Natural killer cell (primary cell): Measurements from ENCODE around the gene TRAF4. TPM values are rescaled to one million over a fixed set of nuclear protein-coding genes. Genes with fewer than 3 reads are reported as not detected.

ENCODE experiments used
- ATAC-seq, 3 donors: fragments of 150-1000 bp in 2 of 3; fragments of 200-7000 bp in 1 of 3; cut with Tn5 transposase; 1 replicate in 1 of 3; 2 replicates in 2 of 3; pipeline ENCODE4 v1.10.0; 2021; ENCODE audit warnings: mild to moderate bottlenecking in 2 of 3, moderate library complexity in 2 of 3
- DNase-seq, 2 donors: peaks; one replicate each; pipeline versions ENCODE4 v3.0.0 to v3.0.0-alpha.2; 2013 to 2021; ENCODE audit warnings: mixed read lengths in 1 of 2
- H3K27ac ChIP-seq: one replicate; pipeline ENCODE4 v1.5.1; 2013; ENCODE audit warnings: mild to moderate bottlenecking, low read length
- H3K27me3 ChIP-seq: one replicate; pipeline ENCODE4 v1.6.1; 2013; ENCODE audit warnings: low read length; ENCODE audit not compliant: control insufficient read depth, insufficient read depth
- H3K36me3 ChIP-seq: one replicate; pipeline ENCODE4 v1.6.1; 2013; ENCODE audit warnings: low read length; ENCODE audit not compliant: control insufficient read depth, insufficient read depth
- H3K4me1 ChIP-seq: one replicate; pipeline ENCODE4 v1.6.1; 2013; ENCODE audit warnings: low read length; ENCODE audit not compliant: control insufficient read depth, insufficient read depth
- H3K4me3 ChIP-seq: one replicate; pipeline ENCODE4 v1.5.1; 2013; ENCODE audit warnings: low read length
- H3K9me3 ChIP-seq: one replicate; pipeline ENCODE4 v1.6.1; 2013; ENCODE audit warnings: low read length; ENCODE audit not compliant: control insufficient read depth, insufficient read depth
- H3K27ac Mint-ChIP-seq, 2 donors: one replicate each; pipeline ENCODE4 v1.8.0; 2022; ENCODE audit warnings: mild to moderate bottlenecking in 2 of 2, mixed read lengths in 2 of 2, moderate library complexity in 1 of 2
- H3K27me3 Mint-ChIP-seq, 2 donors: one replicate each; pipeline ENCODE4 v1.8.0; 2022; ENCODE audit warnings: low read depth in 2 of 2, mixed read lengths in 2 of 2
- H3K36me3 Mint-ChIP-seq: one replicate; pipeline ENCODE4 v1.8.0; 2022; ENCODE audit warnings: mixed read lengths
- H3K4me1 Mint-ChIP-seq, 2 donors: one replicate each; pipeline ENCODE4 v1.8.0; 2022; ENCODE audit warnings: mixed read lengths in 2 of 2
- H3K4me3 Mint-ChIP-seq: one replicate; pipeline ENCODE4 v1.8.0; 2022; ENCODE audit warnings: mild to moderate bottlenecking, moderate library complexity, mixed read lengths
- H3K9me3 Mint-ChIP-seq, 2 donors: one replicate each; pipeline ENCODE4 v1.8.0; 2022; ENCODE audit warnings: mixed read lengths in 2 of 2
- CTCF ChIP-seq: fragments of 200-600 bp; IDR thresholded peaks from one replicate; pipeline ENCODE4 v1.8.0; 2022; ENCODE audit warnings: antibody characterized with exemption
- WGBS: methylation state at CpG from one replicate; pipeline ENCODE4 v1.1.7; 2013; ENCODE audit warnings: missing lambda C conversion rate; ENCODE audit not compliant: insufficient coverage; 5-methylcytosine and 5-hydroxymethylcytosine counted together
- intact Hi-C: fragments of 100-400 bp; cut with micrococcal nuclease; formaldehyde crosslinking; loops from one replicate; pipeline ENCODE4 v1.14.2; 2022
- total RNA-seq, 4 donors: library from RNA; stranded (reverse); fragments of 120-200 nt in 1 of 4; gene quantifications; one replicate each; pipeline versions ENCODE4 v1.2.3 to v1.2.4, GENCODE V29; 2013 to 2022

TRAF4 gene
- total RNA-seq, 3 donors from 2014 or later (not counting 1 experiment from before 2014, with no cell fraction given): 97.8 to 209 (median 122) TPM

GRCh38 chr17:28703552-28704218, 40.1 kb upstream of the TRAF4 start:
- intact Hi-C loops: no loop called here
- Mint-ChIP-seq H3K27me3 (no peaks in the 10 kb centered on the region), H3K36me3 (no peaks in the 10 kb centered on the region), H3K9me3 (no peaks in the 10 kb centered on the region), H3K27ac (peak overlapping the region in 1 of 2 donors; percentile 80), H3K4me1 (peaks cover 0 to 13% of the 10 kb centered on the region in 2 donors), H3K4me3 (no peak overlapping the region)
- Histone ChIP-seq H3K36me3 (peaks cover 42% of the 10 kb centered on the region), H3K27me3 (no peaks in the 10 kb centered on the region), H3K27ac (no peak overlapping the region), H3K4me1 (no peaks in the 10 kb centered on the region), H3K9me3 (no peaks in the 10 kb centered on the region), H3K4me3 (no peak overlapping the region)
- ATAC-seq (no peak), DNase-seq (no peak)
- WGBS: 97% methylated on average over 15 of the region's 16 CpGs
- TF ChIP-seq CTCF: no peak

GRCh38 chr17:28704219-28704858, 39.5 kb upstream of the TRAF4 start:
- no peak for DNase-seq
- no peak overlapping the region for H3K4me3 Mint-ChIP-seq
- H3K4me1 Mint-ChIP-seq: peaks cover 0 to 13% of the 10 kb centered on the region in 2 donors
- peaks cover 36% of the 10 kb centered on the region for H3K36me3 ChIP-seq
- peak overlapping the region in 1 of 2 donors; percentile 80 for H3K27ac Mint-ChIP-seq
- H3K9me3 Mint-ChIP-seq: no peaks in the 10 kb centered on the region
- no peak overlapping the region for H3K4me3 ChIP-seq
- WGBS: 97% methylated on average over 14 of the region's 14 CpGs
- H3K36me3 Mint-ChIP-seq: no peaks in the 10 kb centered on the region
- no peaks in the 10 kb centered on the region for H3K4me1 ChIP-seq
- no peak for TF ChIP-seq CTCF
- H3K27ac ChIP-seq: no peak overlapping the region
- H3K27me3 ChIP-seq: no peaks in the 10 kb centered on the region
- intact Hi-C loops: no loop called here
- no peak for ATAC-seq
- H3K9me3 ChIP-seq: no peaks in the 10 kb centered on the region
- no peaks in the 10 kb centered on the region for H3K27me3 Mint-ChIP-seq

GRCh38 chr17:28705074-28705659, 38.6 kb upstream of the TRAF4 start:
- Histone ChIP-seq H3K4me1 (no peaks in the 10 kb centered on the region), H3K4me3 (no peak overlapping the region), H3K36me3 (peaks cover 27% of the 10 kb centered on the region), H3K27me3 (no peaks in the 10 kb centered on the region), H3K9me3 (no peaks in the 10 kb centered on the region), H3K27ac (no peak overlapping the region)
- WGBS: 86% methylated on average over 4 of the region's 5 CpGs
- no peak for ATAC-seq
- intact Hi-C loops: no loop called here
- Mint-ChIP-seq H3K4me1 (peaks cover 0 to 13% of the 10 kb centered on the region in 2 donors), H3K36me3 (no peaks in the 10 kb centered on the region), H3K27ac (peak overlapping the region; percentile 43 to 54), H3K4me3 (no peak overlapping the region), H3K27me3 (no peaks in the 10 kb centered on the region), H3K9me3 (no peaks in the 10 kb centered on the region)
- DNase-seq: no peak
- TF ChIP-seq CTCF: no peak
